ENCODE data around the gene ARHGEF38.

The ARHGEF38 gene

DNA sequence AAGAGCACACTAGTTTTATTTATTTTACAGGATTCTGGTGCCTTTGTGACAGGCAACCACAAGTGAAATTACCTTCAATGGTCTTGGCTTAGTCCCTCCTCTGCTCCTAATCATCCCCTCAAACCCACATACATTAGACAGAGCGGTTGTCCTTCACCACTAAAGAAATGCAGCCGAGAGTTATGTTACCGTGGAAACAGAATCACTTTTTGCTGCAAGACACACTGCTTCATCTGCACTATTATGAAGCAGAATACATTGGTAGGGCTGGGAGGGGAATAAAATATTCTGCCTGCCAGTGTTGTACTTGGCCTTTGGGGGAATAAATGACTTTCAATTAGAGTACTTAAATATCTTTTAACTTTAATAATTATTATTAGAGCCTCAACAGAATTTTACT lies 75.2 kb downstream of the ARHGEF38 start:
- TF ChIP-seq ZBTB7A (IDR thresholded peaks at IDR 0.05; ENCODE audit: low read depth) (no peak), YY1 (IDR thresholded peaks at IDR 0.05; ENCODE audit: low read depth) (no peak), NFIC (IDR thresholded peaks at IDR 0.05) (no peak), RAD21 (IDR thresholded peaks at IDR 0.05; ENCODE audit: low read depth) (no peak), EGR1 (IDR thresholded peaks at IDR 0.05) (no peak), CEBPB (IDR thresholded peaks at IDR 0.05) (no peak)
- TF ChIP-seq, protein P1, sequence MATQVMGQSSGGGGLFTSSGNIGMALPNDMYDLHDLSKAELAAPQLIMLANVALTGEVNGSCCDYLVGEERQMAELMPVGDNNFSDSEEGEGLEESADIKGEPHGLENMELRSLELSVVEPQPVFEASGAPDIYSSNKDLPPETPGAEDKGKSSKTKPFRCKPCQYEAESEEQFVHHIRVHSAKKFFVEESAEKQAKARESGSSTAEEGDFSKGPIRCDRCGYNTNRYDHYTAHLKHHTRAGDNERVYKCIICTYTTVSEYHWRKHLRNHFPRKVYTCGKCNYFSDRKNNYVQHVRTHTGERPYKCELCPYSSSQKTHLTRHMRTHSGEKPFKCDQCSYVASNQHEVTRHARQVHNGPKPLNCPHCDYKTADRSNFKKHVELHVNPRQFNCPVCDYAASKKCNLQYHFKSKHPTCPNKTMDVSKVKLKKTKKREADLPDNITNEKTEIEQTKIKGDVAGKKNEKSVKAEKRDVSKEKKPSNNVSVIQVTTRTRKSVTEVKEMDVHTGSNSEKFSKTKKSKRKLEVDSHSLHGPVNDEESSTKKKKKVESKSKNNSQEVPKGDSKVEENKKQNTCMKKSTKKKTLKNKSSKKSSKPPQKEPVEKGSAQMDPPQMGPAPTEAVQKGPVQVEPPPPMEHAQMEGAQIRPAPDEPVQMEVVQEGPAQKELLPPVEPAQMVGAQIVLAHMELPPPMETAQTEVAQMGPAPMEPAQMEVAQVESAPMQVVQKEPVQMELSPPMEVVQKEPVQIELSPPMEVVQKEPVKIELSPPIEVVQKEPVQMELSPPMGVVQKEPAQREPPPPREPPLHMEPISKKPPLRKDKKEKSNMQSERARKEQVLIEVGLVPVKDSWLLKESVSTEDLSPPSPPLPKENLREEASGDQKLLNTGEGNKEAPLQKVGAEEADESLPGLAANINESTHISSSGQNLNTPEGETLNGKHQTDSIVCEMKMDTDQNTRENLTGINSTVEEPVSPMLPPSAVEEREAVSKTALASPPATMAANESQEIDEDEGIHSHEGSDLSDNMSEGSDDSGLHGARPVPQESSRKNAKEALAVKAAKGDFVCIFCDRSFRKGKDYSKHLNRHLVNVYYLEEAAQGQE (IDR thresholded peaks at IDR 0.05; ENCODE audit: low read depth): no peak
- TF ChIP-seq, protein P2, sequence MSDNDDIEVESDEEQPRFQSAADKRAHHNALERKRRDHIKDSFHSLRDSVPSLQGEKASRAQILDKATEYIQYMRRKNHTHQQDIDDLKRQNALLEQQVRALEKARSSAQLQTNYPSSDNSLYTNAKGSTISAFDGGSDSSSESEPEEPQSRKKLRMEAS (IDR thresholded peaks at IDR 0.05): no peak
- TF ChIP-seq, protein P3, sequence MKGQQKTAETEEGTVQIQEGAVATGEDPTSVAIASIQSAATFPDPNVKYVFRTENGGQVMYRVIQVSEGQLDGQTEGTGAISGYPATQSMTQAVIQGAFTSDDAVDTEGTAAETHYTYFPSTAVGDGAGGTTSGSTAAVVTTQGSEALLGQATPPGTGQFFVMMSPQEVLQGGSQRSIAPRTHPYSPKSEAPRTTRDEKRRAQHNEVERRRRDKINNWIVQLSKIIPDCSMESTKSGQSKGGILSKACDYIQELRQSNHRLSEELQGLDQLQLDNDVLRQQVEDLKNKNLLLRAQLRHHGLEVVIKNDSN (IDR thresholded peaks at IDR 0.05): no peak

DNA sequence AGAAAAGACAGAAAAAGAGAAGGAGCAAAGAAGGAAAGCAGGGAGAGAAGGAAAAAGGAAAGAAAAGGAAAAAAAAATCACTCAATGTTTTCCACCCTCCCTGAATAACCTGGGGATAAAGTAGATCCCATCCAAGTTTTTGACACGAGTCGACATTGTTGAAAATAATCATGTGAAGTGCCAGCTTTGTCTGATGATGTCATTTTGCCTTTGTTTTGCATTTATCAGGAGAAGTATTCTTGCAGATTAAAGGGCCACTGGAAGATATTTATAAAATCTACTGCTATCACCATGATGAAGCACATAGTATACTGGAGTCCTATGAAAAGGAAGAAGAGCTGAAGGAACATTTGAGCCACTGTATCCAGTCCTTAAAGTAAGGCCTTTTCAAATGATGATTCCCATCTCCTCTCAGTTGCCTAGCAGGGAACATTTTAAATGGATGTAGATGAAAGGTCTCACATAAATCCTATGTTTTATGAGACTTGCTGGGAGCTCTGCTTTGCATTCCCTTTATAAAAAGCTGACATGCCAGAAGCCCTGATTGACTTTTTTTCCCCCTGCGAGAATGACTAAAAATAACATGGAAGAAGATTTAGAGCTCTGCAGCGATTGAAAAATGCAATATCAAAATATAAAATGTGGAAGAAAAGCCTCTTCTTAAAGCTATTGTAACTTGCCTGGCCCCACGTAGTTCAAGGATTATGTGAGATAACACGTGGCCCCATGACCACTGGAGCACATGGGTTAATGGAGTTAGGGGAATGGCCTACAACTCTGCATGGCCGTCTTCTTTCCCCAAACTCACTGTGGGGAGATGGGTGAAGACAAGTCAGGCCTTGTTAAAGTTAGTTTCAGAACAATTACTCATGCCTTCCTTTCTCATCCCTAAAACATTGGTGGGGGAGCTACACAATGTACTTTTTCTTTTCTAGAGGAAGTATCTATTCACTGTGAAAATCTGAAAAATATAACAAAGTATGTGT lies 78.5 kb downstream of the ARHGEF38 start:
- TF ChIP-seq EGR1 (IDR thresholded peaks at IDR 0.05): no peak
- no peak for TF ChIP-seq FOXM1 (IDR thresholded peaks at IDR 0.05; ENCODE audit: borderline replicate concordance, low read depth)
- no peak for TF ChIP-seq CREB1 (IDR thresholded peaks at IDR 0.05; ENCODE audit: low read depth)
- TF ChIP-seq NFIC (IDR thresholded peaks at IDR 0.05): no peak
- no peak for TF ChIP-seq ZBTB7A (IDR thresholded peaks at IDR 0.05; ENCODE audit: low read depth)
- no peak for TF ChIP-seq TCF12 (IDR thresholded peaks at IDR 0.05; ENCODE audit: low read depth)
- no peak for TF ChIP-seq YY1 (IDR thresholded peaks at IDR 0.05; ENCODE audit: low read depth)
- TF ChIP-seq EP300 (IDR thresholded peaks at IDR 0.05; ENCODE audit: borderline replicate concordance): no peak
- TF ChIP-seq TEAD4 (IDR thresholded peaks at IDR 0.05): no peak
- no peak for TF ChIP-seq RAD21 (IDR thresholded peaks at IDR 0.05; ENCODE audit: low read depth)
- no peak for TF ChIP-seq TAF1 (IDR thresholded peaks at IDR 0.05; ENCODE audit: low read depth)
- TF ChIP-seq, protein P3 (IDR thresholded peaks at IDR 0.05): no peak
- no peak for TF ChIP-seq CEBPB (IDR thresholded peaks at IDR 0.05)
- TF ChIP-seq, protein P1 (IDR thresholded peaks at IDR 0.05; ENCODE audit: low read depth): no peak
- TF ChIP-seq, protein P2 (IDR thresholded peaks at IDR 0.05): no peak

DNA sequence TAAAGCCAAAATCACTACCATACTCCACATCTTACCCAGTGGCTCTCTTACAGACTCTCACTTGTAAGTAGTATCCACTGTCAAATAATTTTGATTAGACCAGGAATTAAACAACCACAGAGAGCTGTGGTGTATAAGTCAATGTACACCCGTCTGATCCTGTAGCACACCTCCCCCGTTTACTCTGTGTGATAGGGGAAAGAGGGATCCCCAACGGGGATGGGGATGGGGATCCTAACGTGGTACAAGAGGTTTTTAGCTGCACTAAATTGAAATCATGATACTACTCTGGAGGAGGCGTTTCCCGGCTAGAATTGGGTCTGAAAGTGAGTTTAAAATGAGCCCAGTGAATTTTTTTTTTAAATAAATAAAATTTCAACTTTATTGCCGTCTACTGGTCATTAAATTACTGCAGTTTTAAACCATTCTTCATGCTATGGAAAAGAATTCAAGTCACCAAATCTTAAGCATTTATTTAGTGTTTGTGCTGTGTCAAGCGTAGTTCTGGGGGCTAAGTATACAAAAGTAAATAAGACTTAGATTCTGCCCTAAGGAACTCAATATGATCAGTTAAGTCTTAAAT lies 79.5 kb downstream of the ARHGEF38 start:
- no peak for TF ChIP-seq RAD21 (IDR thresholded peaks at IDR 0.05; ENCODE audit: low read depth)
- TF ChIP-seq, protein P3 (IDR thresholded peaks at IDR 0.05): no peak
- no peak for TF ChIP-seq TAF1 (IDR thresholded peaks at IDR 0.05; ENCODE audit: low read depth)
- TF ChIP-seq NFIC (IDR thresholded peaks at IDR 0.05): no peak
- TF ChIP-seq, protein P2 (IDR thresholded peaks at IDR 0.05): no peak
- no peak for TF ChIP-seq CEBPB (IDR thresholded peaks at IDR 0.05)
- no peak for TF ChIP-seq TEAD4 (IDR thresholded peaks at IDR 0.05)
- no peak for TF ChIP-seq EGR1 (IDR thresholded peaks at IDR 0.05)
- no peak for TF ChIP-seq YY1 (IDR thresholded peaks at IDR 0.05; ENCODE audit: low read depth)
- no peak for TF ChIP-seq TCF12 (IDR thresholded peaks at IDR 0.05; ENCODE audit: low read depth)
- no peak for TF ChIP-seq FOXM1 (IDR thresholded peaks at IDR 0.05; ENCODE audit: borderline replicate concordance, low read depth)
- TF ChIP-seq EP300 (IDR thresholded peaks at IDR 0.05; ENCODE audit: borderline replicate concordance): no peak
- no peak for TF ChIP-seq CREB1 (IDR thresholded peaks at IDR 0.05; ENCODE audit: low read depth)
- no peak for TF ChIP-seq ZBTB7A (IDR thresholded peaks at IDR 0.05; ENCODE audit: low read depth)
- TF ChIP-seq, protein P1 (IDR thresholded peaks at IDR 0.05; ENCODE audit: low read depth): no peak
